CD4-positive, CD25-positive, alpha-beta regulatory T cell (primary cell): ENCODE results near the gene FBN2. TPM values are rescaled to one million over a fixed set of nuclear protein-coding genes. Genes with fewer than 3 reads are reported as not detected.
A peak's percentile ranks its signal among the peaks of the same experiment; 100 is the strongest.

ENCODE experiments used
- ATAC-seq, 2 donors: fragments of 150-1000 bp; cut with Tn5 transposase; one replicate each; pipeline ENCODE4 v1.10.0; 2021; ENCODE audit warnings: low read depth in 2 of 2, moderate number of reproducible peaks in 2 of 2, moderate library complexity in 1 of 2
- DNase-seq, 3 donors: peaks; one replicate each; pipeline versions ENCODE4 v3.0.0 to v3.0.0-alpha.2; 2012 to 2022; ENCODE audit warnings: mixed read lengths in 1 of 3
- H3K27ac ChIP-seq: one replicate; pipeline ENCODE4 v1.7.0; 2013; ENCODE audit warnings: mild to moderate bottlenecking, low read length; ENCODE audit not compliant: insufficient read depth, poor library complexity, severe bottlenecking
- H3K27me3 ChIP-seq: one replicate; pipeline ENCODE4 v1.7.0; 2013; ENCODE audit warnings: low read length; ENCODE audit not compliant: control insufficient read depth, insufficient read depth
- H3K36me3 ChIP-seq: one replicate; pipeline ENCODE4 v1.7.0; 2013; ENCODE audit warnings: mild to moderate bottlenecking, low read length, moderate library complexity; ENCODE audit not compliant: control insufficient read depth, insufficient read depth
- H3K4me1 ChIP-seq: 2 replicates; pipeline ENCODE4 v1.7.0; 2013; ENCODE audit warnings: mild to moderate bottlenecking, low read length; ENCODE audit not compliant: insufficient read depth, control insufficient read depth, poor library complexity, severe bottlenecking
- H3K4me3 ChIP-seq: one replicate; pipeline ENCODE4 v1.7.0; 2013; ENCODE audit warnings: low read depth, mild to moderate bottlenecking, low read length, moderate library complexity
- H3K9me3 ChIP-seq, 2 experiments: 1 replicate in 1 of 2; 2 replicates in 1 of 2; pipeline ENCODE4 v1.7.0; 2013; ENCODE audit warnings: low read length in 2 of 2, mild to moderate bottlenecking in 1 of 2, moderate library complexity in 1 of 2; ENCODE audit not compliant: control insufficient read depth in 2 of 2
- H3K27ac Mint-ChIP-seq, 3 donors: one replicate each; pipeline ENCODE4 v1.8.0; 2020 to 2022; ENCODE audit warnings: mild to moderate bottlenecking in 3 of 3, mixed read lengths in 3 of 3, moderate library complexity in 2 of 3
- H3K27me3 Mint-ChIP-seq: one replicate; pipeline ENCODE4 v1.8.0; 2022; ENCODE audit warnings: mild to moderate bottlenecking, mixed read lengths
- H3K36me3 Mint-ChIP-seq: one replicate; pipeline ENCODE4 v1.8.0; 2020; ENCODE audit warnings: mixed read lengths
- H3K4me1 Mint-ChIP-seq, 4 donors: one replicate each; pipeline ENCODE4 v1.8.0; 2020 to 2022; ENCODE audit warnings: mixed read lengths in 4 of 4, mild to moderate bottlenecking in 1 of 4
- H3K4me3 Mint-ChIP-seq, 4 donors: one replicate each; pipeline ENCODE4 v1.8.0; 2020 to 2022; ENCODE audit warnings: mild to moderate bottlenecking in 4 of 4, mixed read lengths in 4 of 4, moderate library complexity in 3 of 4
- H3K9me3 Mint-ChIP-seq, 7 donors: one replicate each; pipeline ENCODE4 v1.8.0; 2020 to 2022; ENCODE audit warnings: mixed read lengths in 7 of 7, mild to moderate bottlenecking in 3 of 7, moderate library complexity in 2 of 7
- polyA plus RNA-seq, 4 donors: library from polyadenylated mRNA; unstranded; fragments of 300-500 nt; fragmentation: Illumina TruSeq; gene quantifications; one replicate each; pipeline ENCODE4 v1.2.3, GENCODE V29; 2021
- total RNA-seq: library from RNA; stranded (reverse); gene quantifications from one replicate; pipeline ENCODE4 v1.2.3, GENCODE V29; 2022

Gene FBN2
- total and polyA plus RNA-seq, 5 donors from 2014 or later = not detected

- H3K4me3 ChIP-seq = no peak overlapping the region
- H3K27me3 Mint-ChIP-seq = peaks cover 13% of the 10 kb centered on the region
- H3K36me3 ChIP-seq = no peaks in the 10 kb centered on the region
- DNase-seq (no peak), ATAC-seq (no peak)
- peaks cover 0 to 4% (median under 1%) of the 10 kb centered on the region in 4 donors for H3K4me1 Mint-ChIP-seq
- no peak overlapping the region for H3K27ac ChIP-seq
- H3K9me3 Mint-ChIP-seq = peaks cover 0 to 6% (median 2%) of the 10 kb centered on the region in 7 donors
- H3K9me3 ChIP-seq = no peaks in the 10 kb centered on the region
- H3K4me3 Mint-ChIP-seq = no peak overlapping the region
- peaks cover 6% of the 10 kb centered on the region for H3K27me3 ChIP-seq
- H3K27ac Mint-ChIP-seq = no peak overlapping the region
- H3K36me3 Mint-ChIP-seq = no peaks in the 10 kb centered on the region
- no peaks in the 10 kb centered on the region for H3K4me1 ChIP-seq
These were observed 5.9 kb downstream of the FBN2 start for GRCh38 chr5:128532127-128532526.

GRCh38 chr5:128528637-128529255, 9.3 kb downstream of the FBN2 start:
- H3K4me1 Mint-ChIP-seq = no peaks in the 10 kb centered on the region
- no peaks in the 10 kb centered on the region for H3K36me3 ChIP-seq
- H3K9me3 Mint-ChIP-seq = peaks cover 0 to 5% (median 0%) of the 10 kb centered on the region in 7 donors
- no peaks in the 10 kb centered on the region for H3K27me3 ChIP-seq
- ATAC-seq (no peak), DNase-seq (no peak)
- no peak overlapping the region for H3K27ac ChIP-seq
- H3K4me1 ChIP-seq = no peaks in the 10 kb centered on the region
- H3K4me3 ChIP-seq = no peak overlapping the region
- H3K36me3 Mint-ChIP-seq = no peaks in the 10 kb centered on the region
- H3K27ac Mint-ChIP-seq = peak overlapping the region in 1 of 3 donors; percentile 12
- no peaks in the 10 kb centered on the region for H3K9me3 ChIP-seq
- no peak overlapping the region for H3K4me3 Mint-ChIP-seq
- no peaks in the 10 kb centered on the region for H3K27me3 Mint-ChIP-seq

- no peaks in the 10 kb centered on the region for H3K27me3 ChIP-seq
- Mint-ChIP-seq H3K36me3 (no peaks in the 10 kb centered on the region), H3K27me3 (no peaks in the 10 kb centered on the region), H3K4me1 (no peaks in the 10 kb centered on the region), H3K27ac (no peak overlapping the region), H3K9me3 (peaks cover 0 to 7% (median 0%) of the 10 kb centered on the region in 7 donors), H3K4me3 (no peak overlapping the region)
- no peaks in the 10 kb centered on the region for H3K4me1 ChIP-seq
- H3K27ac ChIP-seq = no peak overlapping the region
- H3K36me3 ChIP-seq = no peaks in the 10 kb centered on the region
- no peak overlapping the region for H3K4me3 ChIP-seq
- no peak for ATAC-seq
- H3K9me3 ChIP-seq = no peaks in the 10 kb centered on the region
- DNase-seq = no peak
These were observed 9.9 kb downstream of the FBN2 start for GRCh38 chr5:128528126-128528525.

GRCh38 chr5:128527077-128527476, 11.0 kb downstream of the FBN2 start:
- no peaks in the 10 kb centered on the region for H3K27me3 ChIP-seq
- no peaks in the 10 kb centered on the region for H3K4me1 Mint-ChIP-seq
- H3K9me3 Mint-ChIP-seq = peaks cover 0 to 7% (median 0%) of the 10 kb centered on the region in 7 donors
- no peak overlapping the region for H3K4me3 ChIP-seq
- H3K4me3 Mint-ChIP-seq = no peak overlapping the region
- ATAC-seq (no peak), DNase-seq (no peak)
- no peaks in the 10 kb centered on the region for H3K36me3 Mint-ChIP-seq
- no peaks in the 10 kb centered on the region for H3K27me3 Mint-ChIP-seq
- no peaks in the 10 kb centered on the region for H3K4me1 ChIP-seq
- H3K27ac Mint-ChIP-seq = no peak overlapping the region
- H3K36me3 ChIP-seq = no peaks in the 10 kb centered on the region
- no peak overlapping the region for H3K27ac ChIP-seq
- H3K9me3 ChIP-seq = no peaks in the 10 kb centered on the region

GRCh38 chr5:128522336-128522735, 15.7 kb downstream of the FBN2 start:
- DNase-seq (no peak), ATAC-seq (no peak)
- no peak overlapping the region for H3K27ac ChIP-seq
- H3K9me3 ChIP-seq = no peaks in the 10 kb centered on the region
- Mint-ChIP-seq H3K36me3 (no peaks in the 10 kb centered on the region), H3K4me3 (no peak overlapping the region), H3K9me3 (peaks cover 0 to 7% (median 0%) of the 10 kb centered on the region in 7 donors), H3K27ac (no peak overlapping the region), H3K4me1 (no peaks in the 10 kb centered on the region), H3K27me3 (no peaks in the 10 kb centered on the region)
- no peaks in the 10 kb centered on the region for H3K4me1 ChIP-seq
- H3K36me3 ChIP-seq = no peaks in the 10 kb centered on the region
- no peaks in the 10 kb centered on the region for H3K27me3 ChIP-seq
- H3K4me3 ChIP-seq = no peak overlapping the region

- no peaks in the 10 kb centered on the region for H3K4me1 ChIP-seq
- DNase-seq (no peak), ATAC-seq (no peak)
- Mint-ChIP-seq H3K9me3 (peaks cover 0 to 7% (median 0%) of the 10 kb centered on the region in 7 donors), H3K4me1 (no peaks in the 10 kb centered on the region), H3K4me3 (no peak overlapping the region), H3K27ac (no peak overlapping the region), H3K36me3 (no peaks in the 10 kb centered on the region), H3K27me3 (no peaks in the 10 kb centered on the region)
- no peak overlapping the region for H3K4me3 ChIP-seq
- no peaks in the 10 kb centered on the region for H3K9me3 ChIP-seq
- no peaks in the 10 kb centered on the region for H3K27me3 ChIP-seq
- no peaks in the 10 kb centered on the region for H3K36me3 ChIP-seq
- H3K27ac ChIP-seq = no peak overlapping the region
These were observed 18.2 kb downstream of the FBN2 start for GRCh38 chr5:128519827-128520226.

- Mint-ChIP-seq H3K9me3 (peaks cover 0 to 2% (median 0%) of the 10 kb centered on the region in 7 donors), H3K36me3 (no peaks in the 10 kb centered on the region), H3K27ac (no peak overlapping the region), H3K4me1 (no peaks in the 10 kb centered on the region), H3K4me3 (no peak overlapping the region), H3K27me3 (no peaks in the 10 kb centered on the region)
- Histone ChIP-seq H3K27me3 (no peaks in the 10 kb centered on the region), H3K9me3 (no peaks in the 10 kb centered on the region), H3K4me3 (no peak overlapping the region), H3K27ac (no peak overlapping the region), H3K4me1 (no peaks in the 10 kb centered on the region), H3K36me3 (no peaks in the 10 kb centered on the region)
- ATAC-seq (no peak), DNase-seq (no peak)
These were observed 21.1 kb downstream of the FBN2 start for GRCh38 chr5:128516978-128517377.

GRCh38 chr5:128513806-128514205, 24.2 kb downstream of the FBN2 start:
- DNase-seq = no peak
- no peaks in the 10 kb centered on the region for H3K9me3 ChIP-seq

More at GRCh38 chr5:128513806-128514205, 24.2 kb downstream of the FBN2 start:
- Mint-ChIP-seq H3K36me3 (no peaks in the 10 kb centered on the region), H3K27me3 (no peaks in the 10 kb centered on the region), H3K4me3 (no peak overlapping the region), H3K4me1 (no peaks in the 10 kb centered on the region), H3K27ac (no peak overlapping the region), H3K9me3 (peaks cover 0 to 7% (median 0%) of the 10 kb centered on the region in 7 donors)
- H3K36me3 ChIP-seq = no peaks in the 10 kb centered on the region
- H3K27me3 ChIP-seq = no peaks in the 10 kb centered on the region
- H3K4me1 ChIP-seq = no peaks in the 10 kb centered on the region
- no peak for ATAC-seq
- no peak overlapping the region for H3K27ac ChIP-seq
- H3K4me3 ChIP-seq = no peak overlapping the region
